A549 (cell line): ENCODE data around the gene EMID1. TPM values are rescaled to one million over a fixed set of nuclear protein-coding genes. Genes with fewer than 3 reads are reported as not detected.

ENCODE experiments used
- ATAC-seq, 2 experiments: fragments of 200-7000 bp in 1 of 2; fragments of >200 bp in 1 of 2; cut with Nextera tagmentation in 1 of 2; cut with Tn5 transposase in 1 of 2; 3 replicates each; pipeline versions ENCODE4 v1.8.0 to v1.9.1; 2018 to 2020; ENCODE audit warnings: mild to moderate bottlenecking in 1 of 2, moderate library complexity in 1 of 2
- CTCF ChIA-PET: fragments of 300-600 bp; sonication (Branson Sonifier 250); formaldehyde crosslinking; extraction: SDS; loops from one replicate; lab custom pipeline; 2021; ENCODE audit warnings: antibody characterized with exemption, inconsistent platforms; lab: Yijun Ruan, JAX
- POLR2A ChIA-PET: fragments of 350-600 bp; formaldehyde crosslinking; extraction: SDS; loops from one replicate; lab custom pipeline; 2021; ENCODE audit warnings: antibody characterized with exemption, inconsistent platforms; lab: Yijun Ruan, JAX
- DNase-seq, 2 experiments: peaks; one replicate each; pipeline versions ENCODE4 v3.0.0 to v3.0.0-alpha.2; 2011 to 2016; ENCODE audit warnings: low read depth in 1 of 2, low spot score in 1 of 2
- FAIRE-seq: peaks from 2 replicates; lab custom pipeline; 2011; peaks lifted over from hg19 to GRCh38; lab: Jason Lieb, UNC
- H3K27ac ChIP-seq, 2 experiments: fragments of >200 bp; sonication (Bioruptor Twin); formaldehyde crosslinking; 3 replicates each; pipeline ENCODE4 v1.5.1; 2016 to 2017
- H3K4me1 ChIP-seq: fragments of >200 bp; sonication (Bioruptor Twin); formaldehyde crosslinking; 3 replicates; pipeline ENCODE4 v1.6.1; 2016
- H3K4me2 ChIP-seq: fragments of >200 bp; sonication (Bioruptor Twin); formaldehyde crosslinking; 3 replicates; pipeline ENCODE4 v1.6.1; 2016
- H3K4me3 ChIP-seq: fragments of >200 bp; sonication (Bioruptor Twin); formaldehyde crosslinking; 3 replicates; pipeline ENCODE4 v1.5.1; 2016
- H3K9me3 ChIP-seq: fragments of >200 bp; sonication (Bioruptor Twin); formaldehyde crosslinking; 3 replicates; pipeline ENCODE4 v1.6.1; 2016
- CBX2 ChIP-seq: fragments of 200-600 bp; sonication (generic); IDR thresholded peaks from 2 replicates; pipeline ENCODE4 v1.6.1; 2016; ENCODE audit warnings: low read depth, mild to moderate bottlenecking, borderline replicate concordance
- CHD4 ChIP-seq: fragments of 200-600 bp; sonication (generic); IDR thresholded peaks from 2 replicates; pipeline ENCODE4 v1.6.1; 2016; ENCODE audit warnings: antibody characterized with exemption, mild to moderate bottlenecking, borderline replicate concordance
- EHF ChIP-seq: fragments of 250-450 bp; sonication (Bioruptor Pico); IDR thresholded peaks from 2 replicates; pipeline ENCODE4 v1.5.0; 2020; ENCODE audit warnings: mild to moderate bottlenecking
- FOSB ChIP-seq: fragments of 250-450 bp; sonication (Bioruptor Pico); IDR thresholded peaks from 2 replicates; pipeline ENCODE4 v1.5.0; 2020; ENCODE audit warnings: mild to moderate bottlenecking, moderate library complexity
- FOSL2 ChIP-seq, 2 experiments: fragments of 450-650 bp in 1 of 2; fragments of >200 bp in 1 of 2; sonication (Bioruptor Twin) in 1 of 2; formaldehyde crosslinking; IDR thresholded peaks; 2 replicates each; pipeline versions ENCODE4 v1.5.0 to v1.6.1; 2016 to 2020; ENCODE audit warnings: mild to moderate bottlenecking in 1 of 2, moderate library complexity in 1 of 2
- GATA3 ChIP-seq: IDR thresholded peaks from 2 replicates; pipeline ENCODE4 v1.6.1; 2012; ENCODE audit warnings: borderline replicate concordance
- HDAC2 ChIP-seq: fragments of 200-600 bp; sonication (generic); IDR thresholded peaks from 2 replicates; pipeline ENCODE4 v1.6.1; 2016
- HEYL ChIP-seq: fragments of 250-450 bp; sonication (Bioruptor Pico); IDR thresholded peaks from 2 replicates; pipeline ENCODE4 v1.8.0; 2021; ENCODE audit warnings: mild to moderate bottlenecking, moderate library complexity
- HOXB13 ChIP-seq: fragments of 250-450 bp; sonication (Bioruptor Pico); IDR thresholded peaks from 2 replicates; pipeline ENCODE4 v1.5.0; 2020; ENCODE audit warnings: low read depth, mild to moderate bottlenecking, moderate library complexity
- HOXB5 ChIP-seq: fragments of 250-450 bp; sonication (Bioruptor Pico); IDR thresholded peaks from 2 replicates; pipeline ENCODE4 v1.5.0; 2020; ENCODE audit warnings: mild to moderate bottlenecking, moderate library complexity
- KDM1A ChIP-seq: fragments of 200-600 bp; sonication (generic); IDR thresholded peaks from 2 replicates; pipeline ENCODE4 v1.6.1; 2016; ENCODE audit warnings: low read depth, mild to moderate bottlenecking
- RAD21 ChIP-seq, 2 experiments: fragments of >200 bp in 1 of 2; sonication (Bioruptor Twin) in 1 of 2; formaldehyde crosslinking in 1 of 2; IDR thresholded peaks in 1 of 2; conservative IDR thresholded peaks in 1 of 2; 2 replicates in 1 of 2; 3 replicates in 1 of 2; pipeline ENCODE4 v1.6.1; 2012 to 2018; ENCODE audit warnings: inconsistent platforms in 1 of 2
- RARB ChIP-seq: fragments of 250-450 bp; sonication (Bioruptor Pico); IDR thresholded peaks from 2 replicates; pipeline ENCODE4 v1.8.0; 2021; ENCODE audit warnings: mild to moderate bottlenecking, moderate library complexity
- RCOR1 ChIP-seq: fragments of 150-350 bp; IDR thresholded peaks from 2 replicates; pipeline ENCODE4 v1.6.1; 2014; ENCODE audit warnings: antibody characterized with exemption, low read length, low read depth
- RFX5 ChIP-seq: fragments of 450-650 bp; IDR thresholded peaks from 2 replicates; pipeline ENCODE4 v1.7.1; 2014; ENCODE audit warnings: antibody characterized with exemption, mild to moderate bottlenecking, moderate library complexity
- RNF2 ChIP-seq: fragments of 200-600 bp; sonication (generic); IDR thresholded peaks from 2 replicates; pipeline ENCODE4 v1.6.1; 2016; ENCODE audit warnings: low read depth, mild to moderate bottlenecking, antibody characterized with exemption, moderate library complexity, borderline replicate concordance
- ZC3H11A ChIP-seq: fragments of 450-650 bp; IDR thresholded peaks from 2 replicates; pipeline ENCODE4 v1.6.1; 2014; ENCODE audit warnings: antibody characterized with exemption, mild to moderate bottlenecking
- ZFP36 ChIP-seq: fragments of 450-650 bp; IDR thresholded peaks from 2 replicates; pipeline ENCODE4 v1.6.1; 2014; ENCODE audit warnings: borderline replicate concordance; ENCODE audit not compliant: partially characterized antibody
- ZSCAN20 ChIP-seq: fragments of 250-450 bp; sonication (Bioruptor Pico); IDR thresholded peaks from 2 replicates; pipeline ENCODE4 v1.8.0; 2022; ENCODE audit warnings: mild to moderate bottlenecking, moderate library complexity
- WGBS: methylation state at CpG from one replicate; pipeline ENCODE4 v1.1.6; 2017; ENCODE audit errors: missing lambda C conversion rate; 5-methylcytosine and 5-hydroxymethylcytosine counted together
- polyA plus RNA-seq, 4 experiments: library from polyadenylated mRNA; depleted of rRNA in 3 of 4; stranded (reverse); fragments of >200 nt; fragmentation: RNase III in 1 of 4; extraction: RNeasy Plus Mini Kit Qiagen cat#74134 plus additional on column Dnase treatment in 1 of 4; gene quantifications; 2 replicates in 3 of 4; 3 replicates in 1 of 4; pipeline ENCODE4 v1.2.3, GENCODE V29; 2011 to 2017
- TF ChIP-seq, protein P1 (sequence below): fragments of 450-650 bp; IDR thresholded peaks from 2 replicates; pipeline ENCODE4 v1.6.1; 2014; ENCODE audit warnings: antibody characterized with exemption
- TF ChIP-seq, protein P2 (sequence below): IDR thresholded peaks from 2 replicates; pipeline ENCODE4 v1.6.1; 2012
- TF ChIP-seq, protein P3 (sequence below): fragments of >200 bp; sonication (Bioruptor Twin); formaldehyde crosslinking; IDR thresholded peaks from 2 replicates; pipeline ENCODE4 v1.6.1; 2016
- TF ChIP-seq, protein P4 (sequence below): IDR thresholded peaks from 2 replicates; pipeline ENCODE4 v1.6.1; 2012; ENCODE audit warnings: low read depth, borderline replicate concordance
- TF ChIP-seq, protein P5 (sequence below): fragments of >200 bp; sonication (Bioruptor Twin); formaldehyde crosslinking; IDR thresholded peaks from 3 replicates; pipeline ENCODE4 v1.5.1; 2016

The EMID1 gene
- polyA plus RNA-seq, 2 of the 4 experiments (the other 2 are of a cell fraction) = 0.28 TPM

DNA sequence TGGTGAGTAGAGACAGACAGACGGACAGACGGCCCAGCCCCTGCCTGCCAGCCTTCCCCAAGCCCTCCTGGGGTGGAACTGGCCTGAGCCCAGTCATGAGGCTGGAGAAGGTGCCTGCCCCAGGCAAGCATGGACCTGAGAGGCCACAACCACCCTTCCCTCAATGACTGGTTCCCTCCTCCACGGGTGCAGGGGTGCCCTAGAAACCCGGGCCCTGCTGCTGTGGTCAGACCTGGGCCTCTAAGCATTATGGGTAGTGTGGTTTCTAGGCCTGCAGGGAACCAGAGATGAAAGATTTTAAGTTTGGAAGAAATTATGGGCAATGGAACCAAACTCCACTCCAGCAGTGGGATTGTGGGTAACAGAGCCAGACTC, 48.6 kb downstream of the EMID1 start (continued):
- TF ChIP-seq, protein P1, sequence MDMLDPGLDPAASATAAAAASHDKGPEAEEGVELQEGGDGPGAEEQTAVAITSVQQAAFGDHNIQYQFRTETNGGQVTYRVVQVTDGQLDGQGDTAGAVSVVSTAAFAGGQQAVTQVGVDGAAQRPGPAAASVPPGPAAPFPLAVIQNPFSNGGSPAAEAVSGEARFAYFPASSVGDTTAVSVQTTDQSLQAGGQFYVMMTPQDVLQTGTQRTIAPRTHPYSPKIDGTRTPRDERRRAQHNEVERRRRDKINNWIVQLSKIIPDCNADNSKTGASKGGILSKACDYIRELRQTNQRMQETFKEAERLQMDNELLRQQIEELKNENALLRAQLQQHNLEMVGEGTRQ = no peak

DNA sequence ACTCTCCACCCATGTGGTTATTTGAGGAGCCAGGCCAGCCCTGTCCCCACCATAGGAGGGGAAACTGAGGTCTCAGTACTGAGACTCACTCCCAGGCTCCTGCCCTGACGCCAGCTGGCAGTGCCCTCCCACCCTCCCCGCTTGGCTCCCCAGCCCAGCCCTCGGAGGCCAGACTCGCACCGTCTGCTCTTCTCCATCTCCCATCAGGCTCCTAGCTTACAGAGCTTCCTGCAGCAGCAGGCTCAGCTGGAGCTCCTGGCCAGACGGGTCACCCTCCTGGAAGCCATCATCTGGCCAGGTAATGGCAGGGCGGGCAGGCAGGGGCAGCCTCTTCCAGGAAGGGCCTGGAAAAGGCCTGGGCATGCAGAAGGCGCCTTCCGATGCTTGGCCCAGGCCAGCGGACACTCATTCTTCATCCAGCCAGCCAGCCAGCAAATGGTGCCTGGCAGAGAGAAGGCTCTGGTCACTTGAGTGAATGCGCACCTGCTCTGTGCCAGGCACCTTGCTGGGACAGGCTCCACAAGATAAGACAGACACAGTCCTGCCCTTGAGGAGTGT, 49.4 kb downstream of the EMID1 start:
- H3K4me3 ChIP-seq = no peak overlapping the region
- no peak for ATAC-seq
- H3K27ac ChIP-seq = no peak overlapping the region
- no peaks in the 10 kb centered on the region for H3K4me1 ChIP-seq
- CTCF ChIA-PET = interaction anchor here (1.6 to 4.5 kb wide), 2 partner anchors 9 to 12 kb away, joined by 5 to 42 read pairs; no protein-coding TSS in a partner anchor
- no peaks in the 10 kb centered on the region for H3K9me3 ChIP-seq
- no peak for TF ChIP-seq ZFP36
- TF ChIP-seq ZC3H11A = no peak
- TF ChIP-seq CHD4 = no peak
- TF ChIP-seq, protein P2, sequence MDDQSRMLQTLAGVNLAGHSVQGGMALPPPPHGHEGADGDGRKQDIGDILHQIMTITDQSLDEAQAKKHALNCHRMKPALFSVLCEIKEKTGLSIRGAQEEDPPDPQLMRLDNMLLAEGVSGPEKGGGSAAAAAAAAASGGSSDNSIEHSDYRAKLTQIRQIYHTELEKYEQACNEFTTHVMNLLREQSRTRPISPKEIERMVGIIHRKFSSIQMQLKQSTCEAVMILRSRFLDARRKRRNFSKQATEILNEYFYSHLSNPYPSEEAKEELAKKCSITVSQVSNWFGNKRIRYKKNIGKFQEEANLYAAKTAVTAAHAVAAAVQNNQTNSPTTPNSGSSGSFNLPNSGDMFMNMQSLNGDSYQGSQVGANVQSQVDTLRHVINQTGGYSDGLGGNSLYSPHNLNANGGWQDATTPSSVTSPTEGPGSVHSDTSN = no peak
- no peak for TF ChIP-seq RCOR1
- no peak for TF ChIP-seq EHF (CRISPR knock-in tag)
- TF ChIP-seq HOXB5 (CRISPR knock-in tag) = no peak
- TF ChIP-seq, protein P3, sequence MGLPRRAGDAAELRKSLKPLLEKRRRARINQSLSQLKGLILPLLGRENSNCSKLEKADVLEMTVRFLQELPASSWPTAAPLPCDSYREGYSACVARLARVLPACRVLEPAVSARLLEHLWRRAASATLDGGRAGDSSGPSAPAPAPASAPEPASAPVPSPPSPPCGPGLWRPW = no peak
- TF ChIP-seq, protein P4, sequence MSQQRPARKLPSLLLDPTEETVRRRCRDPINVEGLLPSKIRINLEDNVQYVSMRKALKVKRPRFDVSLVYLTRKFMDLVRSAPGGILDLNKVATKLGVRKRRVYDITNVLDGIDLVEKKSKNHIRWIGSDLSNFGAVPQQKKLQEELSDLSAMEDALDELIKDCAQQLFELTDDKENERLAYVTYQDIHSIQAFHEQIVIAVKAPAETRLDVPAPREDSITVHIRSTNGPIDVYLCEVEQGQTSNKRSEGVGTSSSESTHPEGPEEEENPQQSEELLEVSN = no peak
- TF ChIP-seq ZSCAN20 (CRISPR knock-in tag) = no peak
- TF ChIP-seq HDAC2 = no peak
- TF ChIP-seq, all 56 proteins: peak for 0
- 84% methylated on average over 6 of the region's 11 CpGs for WGBS
- POLR2A ChIA-PET = no interaction called here
- no peak for DNase-seq
- H3K4me2 ChIP-seq = no peak overlapping the region
- FAIRE-seq = no peak

DNA sequence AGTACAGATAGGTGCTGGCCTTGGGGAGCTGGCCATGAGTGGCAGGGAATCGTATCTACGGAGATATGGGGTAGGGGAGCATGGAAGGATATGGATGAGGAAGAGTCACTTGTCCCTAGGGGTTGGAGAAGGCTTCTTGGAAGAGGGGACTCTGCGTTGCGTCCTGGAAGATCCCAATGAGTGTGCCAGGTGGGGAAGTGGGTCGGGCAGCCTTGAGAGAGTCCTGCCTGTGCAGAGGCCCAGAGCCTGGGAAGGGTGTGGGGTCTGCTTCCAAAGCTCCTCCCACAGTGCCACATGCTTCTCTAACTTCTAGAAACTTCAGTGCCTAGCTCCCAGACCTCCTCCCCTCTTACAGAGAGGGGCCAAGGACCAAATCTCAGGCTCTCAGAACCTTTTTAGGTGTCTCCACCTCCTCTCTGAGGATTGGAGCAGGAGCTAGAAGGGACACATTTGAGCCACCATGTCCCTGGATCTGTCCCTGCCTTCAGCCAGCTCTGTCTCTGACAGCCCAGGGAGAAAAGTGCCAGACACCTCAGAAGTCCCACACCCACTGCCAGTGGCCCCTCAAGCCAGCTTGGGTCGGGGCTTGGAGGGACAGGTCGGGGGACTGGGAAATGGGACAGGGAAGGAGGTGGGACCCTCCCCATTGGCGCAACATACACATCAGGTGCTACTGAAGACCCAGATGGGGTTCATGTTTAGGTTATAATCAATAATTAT, 51.1 kb downstream of the EMID1 start:
- WGBS = 88% methylated on average over 7 of the region's 8 CpGs
- Histone ChIP-seq H3K4me1 (no peaks in the 10 kb centered on the region), H3K4me2 (no peak overlapping the region), H3K9me3 (no peaks in the 10 kb centered on the region), H3K27ac (no peak overlapping the region), H3K4me3 (no peak overlapping the region)
- ChIA-PET POLR2A (no interaction called here), CTCF (interaction anchor here (0.6 to 4.5 kb wide), 3 partner anchors 9 to 799 kb away, joined by 3 to 42 read pairs (median 6); no protein-coding TSS in a partner anchor)
- no peak for ATAC-seq
- no peak for DNase-seq
- no peak for FAIRE-seq
- TF ChIP-seq HEYL (CRISPR knock-in tag) (no peak), RAD21 (conservative IDR thresholded peaks at IDR 0.05 in 1 of 2, IDR thresholded peaks at IDR 0.05 in 1 of 2) (no peak), RNF2 (no peak), CBX2 (no peak), RARB (CRISPR knock-in tag) (no peak), FOSL2 (IDR thresholded peaks at IDR 0.05) (no peak), FOSL2 (CRISPR knock-in tag; IDR thresholded peaks at IDR 0.05) (no peak), RFX5 (no peak), KDM1A (no peak), HDAC2 (no peak), EHF (CRISPR knock-in tag) (no peak), RCOR1 (no peak), GATA3 (no peak), HOXB5 (CRISPR knock-in tag) (no peak), FOSB (no peak), HOXB13 (CRISPR knock-in tag) (no peak)
- TF ChIP-seq, protein P1 = no peak
- TF ChIP-seq, protein P2 = no peak
- TF ChIP-seq, protein P5, sequence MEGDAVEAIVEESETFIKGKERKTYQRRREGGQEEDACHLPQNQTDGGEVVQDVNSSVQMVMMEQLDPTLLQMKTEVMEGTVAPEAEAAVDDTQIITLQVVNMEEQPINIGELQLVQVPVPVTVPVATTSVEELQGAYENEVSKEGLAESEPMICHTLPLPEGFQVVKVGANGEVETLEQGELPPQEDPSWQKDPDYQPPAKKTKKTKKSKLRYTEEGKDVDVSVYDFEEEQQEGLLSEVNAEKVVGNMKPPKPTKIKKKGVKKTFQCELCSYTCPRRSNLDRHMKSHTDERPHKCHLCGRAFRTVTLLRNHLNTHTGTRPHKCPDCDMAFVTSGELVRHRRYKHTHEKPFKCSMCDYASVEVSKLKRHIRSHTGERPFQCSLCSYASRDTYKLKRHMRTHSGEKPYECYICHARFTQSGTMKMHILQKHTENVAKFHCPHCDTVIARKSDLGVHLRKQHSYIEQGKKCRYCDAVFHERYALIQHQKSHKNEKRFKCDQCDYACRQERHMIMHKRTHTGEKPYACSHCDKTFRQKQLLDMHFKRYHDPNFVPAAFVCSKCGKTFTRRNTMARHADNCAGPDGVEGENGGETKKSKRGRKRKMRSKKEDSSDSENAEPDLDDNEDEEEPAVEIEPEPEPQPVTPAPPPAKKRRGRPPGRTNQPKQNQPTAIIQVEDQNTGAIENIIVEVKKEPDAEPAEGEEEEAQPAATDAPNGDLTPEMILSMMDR = no peak
- TF ChIP-seq, protein P3 = no peak
